HEK293 (cell line): ENCODE data around the gene CDK8.
A peak's percentile ranks its signal among the peaks of the same experiment; 100 is the strongest.

Experiments used
- CTCF ChIA-PET: fragments of 350-600 bp; formaldehyde crosslinking; extraction: SDS; loops from one replicate; lab custom pipeline; 2021; ENCODE audit warnings: antibody characterized with exemption; lab: Yijun Ruan, JAX
- POLR2A ChIA-PET: fragments of 300-600 bp; formaldehyde crosslinking; extraction: SDS; loops from one replicate; lab custom pipeline; 2020; ENCODE audit warnings: antibody characterized with exemption, inconsistent platforms; lab: Yijun Ruan, JAX
- H3K27ac ChIP-seq: fragments of 200-500 bp; sonication (Bioruptor generic); 2 replicates; pipeline ENCODE4 v1.5.1; 2014; ENCODE audit warnings: low read depth, low read length, control low read depth, inconsistent platforms; ENCODE audit errors: extremely low read depth
- H3K36me3 ChIP-seq, 2 experiments: fragments of 200-500 bp in 1 of 2; sonication (Bioruptor generic) in 1 of 2; 1 replicate in 1 of 2; 2 replicates in 1 of 2; pipeline ENCODE4 v1.5.1; 2014 to 2017; ENCODE audit warnings: inconsistent platforms in 2 of 2, low read length in 2 of 2; ENCODE audit not compliant: control insufficient read depth in 2 of 2, insufficient read depth in 1 of 2
- H3K4me1 ChIP-seq: fragments of 200-500 bp; sonication (Bioruptor generic); 2 replicates; pipeline ENCODE4 v1.5.1; 2014; ENCODE audit warnings: mild to moderate bottlenecking, low read length, inconsistent platforms; ENCODE audit not compliant: control insufficient read depth, insufficient read depth
- H3K4me3 ChIP-seq: 2 replicates; pipeline ENCODE4 v1.5.1; 2011; ENCODE audit warnings: low read depth, mild to moderate bottlenecking, control low read depth, low read length, moderate library complexity
- H3K9me3 ChIP-seq: fragments of 200-500 bp; sonication (Bioruptor generic); 2 replicates; pipeline ENCODE4 v1.5.1; 2014; ENCODE audit warnings: low read depth, low read length, inconsistent platforms; ENCODE audit not compliant: control insufficient read depth, insufficient read depth
- FEZF1 ChIP-seq: fragments of 450-650 bp; formaldehyde crosslinking; IDR thresholded peaks from 2 replicates; pipeline ENCODE4 v1.5.1; 2016; ENCODE audit warnings: missing biosample characterization, missing genetic modification characterization
- HOXA7 ChIP-seq: sonication (generic); formaldehyde crosslinking; IDR thresholded peaks from 2 replicates; pipeline ENCODE4 v1.8.1; 2022; ENCODE audit warnings: missing genetic modification reagents, borderline replicate concordance
- KLF8 ChIP-seq: fragments of 450-650 bp; formaldehyde crosslinking; IDR thresholded peaks from 2 replicates; pipeline ENCODE4 v1.5.1; 2016; ENCODE audit warnings: missing biosample characterization, missing genetic modification characterization
- PRDM1 ChIP-seq: fragments of 450-650 bp; formaldehyde crosslinking; IDR thresholded peaks from 2 replicates; pipeline ENCODE4; 2016; ENCODE audit warnings: missing biosample characterization, missing genetic modification characterization
- ZNF146 ChIP-seq: fragments of 450-650 bp; formaldehyde crosslinking; IDR thresholded peaks from 2 replicates; pipeline ENCODE4 v1.5.1; 2016; ENCODE audit warnings: missing biosample characterization, missing genetic modification characterization
- ZNF184 ChIP-seq: fragments of 450-650 bp; IDR thresholded peaks from 2 replicates; pipeline ENCODE4 v1.5.1; 2018; ENCODE audit warnings: missing biosample characterization, mild to moderate bottlenecking, missing genetic modification characterization
- ZNF23 ChIP-seq: fragments of 450-650 bp; formaldehyde crosslinking; IDR thresholded peaks from 2 replicates; pipeline ENCODE4 v1.5.1; 2016; ENCODE audit warnings: missing biosample characterization, missing genetic modification characterization, borderline replicate concordance
- ZNF266 ChIP-seq: fragments of 450-650 bp; formaldehyde crosslinking; IDR thresholded peaks from 2 replicates; pipeline ENCODE4 v1.5.1; 2016; ENCODE audit warnings: missing biosample characterization, missing genetic modification characterization, low read depth
- ZNF274 ChIP-seq, 2 experiments: fragments of 200-500 bp in 1 of 2; fragments of 450-650 bp in 1 of 2; sonication (Bioruptor generic) in 1 of 2; formaldehyde crosslinking in 1 of 2; IDR thresholded peaks; 2 replicates each; pipeline versions ENCODE4 v1.5.1 to v1.6.1; 2014 to 2016; ENCODE audit warnings: borderline replicate concordance in 1 of 2, inconsistent platforms in 1 of 2, low read length in 1 of 2, missing biosample characterization in 1 of 2, missing genetic modification characterization in 1 of 2
- ZNF292 ChIP-seq: fragments of 450-650 bp; formaldehyde crosslinking; IDR thresholded peaks from 2 replicates; pipeline ENCODE4 v1.5.1; 2016; ENCODE audit warnings: low read depth, missing biosample characterization, missing genetic modification characterization, borderline replicate concordance
- ZNF324 ChIP-seq: fragments of 450-650 bp; formaldehyde crosslinking; IDR thresholded peaks from 2 replicates; pipeline ENCODE4 v1.5.1; 2016; ENCODE audit warnings: missing biosample characterization, missing genetic modification characterization
- ZNF335 ChIP-seq: fragments of 450-650 bp; formaldehyde crosslinking; conservative IDR thresholded peaks from 2 replicates; pipeline ENCODE4 v1.5.1; 2016; ENCODE audit warnings: missing biosample characterization, missing genetic modification characterization
- ZNF37A ChIP-seq: fragments of 450-650 bp; IDR thresholded peaks from 2 replicates; pipeline ENCODE4 v1.5.1; 2018; ENCODE audit warnings: missing biosample characterization, missing genetic modification characterization
- ZNF426 ChIP-seq: fragments of 450-650 bp; formaldehyde crosslinking; IDR thresholded peaks from 2 replicates; pipeline ENCODE4 v1.5.1; 2017; ENCODE audit warnings: missing biosample characterization, missing genetic modification characterization, mild to moderate bottlenecking, inconsistent platforms, moderate library complexity
- ZNF473 ChIP-seq: fragments of 450-650 bp; formaldehyde crosslinking; IDR thresholded peaks from 2 replicates; pipeline ENCODE4 v1.5.1; 2017; ENCODE audit warnings: missing biosample characterization, missing genetic modification characterization
- ZNF600 ChIP-seq: fragments of 450-650 bp; formaldehyde crosslinking; IDR thresholded peaks from 2 replicates; pipeline ENCODE4 v1.5.1; 2016; ENCODE audit warnings: missing biosample characterization, missing genetic modification characterization
- ZNF629 ChIP-seq: fragments of 450-650 bp; formaldehyde crosslinking; IDR thresholded peaks from 2 replicates; pipeline ENCODE4 v1.5.1; 2017; ENCODE audit warnings: missing biosample characterization, missing genetic modification characterization
- ZNF658 ChIP-seq: fragments of 450-650 bp; formaldehyde crosslinking; IDR thresholded peaks from 2 replicates; pipeline ENCODE4; 2016; ENCODE audit warnings: missing biosample characterization, missing genetic modification characterization
- ZNF76 ChIP-seq: fragments of 450-650 bp; formaldehyde crosslinking; IDR thresholded peaks from 2 replicates; pipeline ENCODE4; 2016; ENCODE audit warnings: low read depth, missing biosample characterization, missing genetic modification characterization, borderline replicate concordance
- ZSCAN23 ChIP-seq: fragments of 450-650 bp; formaldehyde crosslinking; IDR thresholded peaks from 2 replicates; pipeline ENCODE4 v1.5.1; 2016; ENCODE audit warnings: missing biosample characterization, missing genetic modification characterization
- TF ChIP-seq, protein P1 (sequence below): fragments of 450-650 bp; formaldehyde crosslinking; IDR thresholded peaks from 2 replicates; pipeline ENCODE4 v1.5.1; 2016; ENCODE audit warnings: missing biosample characterization, missing genetic modification characterization, low read depth
- TF ChIP-seq, protein P2 (sequence below): fragments of 450-650 bp; formaldehyde crosslinking; IDR thresholded peaks from 2 replicates; pipeline ENCODE4 v1.5.1; 2017; ENCODE audit warnings: missing biosample characterization, mild to moderate bottlenecking, missing genetic modification characterization, moderate library complexity
- TF ChIP-seq, protein P3 (sequence below): fragments of 450-650 bp; formaldehyde crosslinking; IDR thresholded peaks from 2 replicates; pipeline ENCODE4 v1.5.0; 2017; ENCODE audit warnings: missing biosample characterization, missing genetic modification characterization, borderline replicate concordance
- TF ChIP-seq, protein P4 (sequence below): fragments of 450-650 bp; formaldehyde crosslinking; IDR thresholded peaks from 2 replicates; pipeline ENCODE4 v1.5.1; 2016; ENCODE audit warnings: missing biosample characterization, missing genetic modification characterization

Gene CDK8

DNA sequence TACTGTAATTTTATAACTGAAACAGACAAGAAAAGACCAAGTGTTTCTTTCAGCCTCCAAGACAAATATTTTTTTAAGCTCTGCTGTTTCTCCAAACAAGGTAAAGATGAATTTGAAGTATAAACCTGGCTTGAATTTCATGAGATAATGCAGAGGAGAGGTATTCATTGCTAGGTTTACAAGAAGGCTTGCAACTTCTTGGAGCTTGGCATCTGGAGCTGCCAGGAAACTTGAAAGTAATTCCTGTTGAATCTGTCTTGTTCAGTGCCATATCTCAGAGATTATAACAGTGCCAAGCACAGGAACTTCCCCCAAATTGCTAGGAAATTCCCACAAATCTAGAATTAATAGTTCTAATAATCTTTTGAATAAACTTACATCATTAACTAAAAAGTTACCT, 70.9 kb downstream of the CDK8 start:
- POLR2A ChIA-PET: no interaction called here
- H3K9me3 ChIP-seq: no peaks in the 10 kb centered on the region
- peaks cover 13% of the 10 kb centered on the region for H3K4me1 ChIP-seq
- CTCF ChIA-PET: interaction anchor here (0.6 kb wide), 1 partner anchor 164 kb away, joined by 3 read pairs; no protein-coding TSS in a partner anchor
- TF ChIP-seq FEZF1 (tag by site-specific recombination): peak; percentile 26; the same call in 1 of the 2 replicates
- no peak for TF ChIP-seq ZNF274 (IDR thresholded peaks at IDR 0.05; ENCODE audit: low read length)
- no peak for TF ChIP-seq ZNF274 (tag by site-specific recombination; IDR thresholded peaks at IDR 0.05; ENCODE audit: borderline replicate concordance)
- TF ChIP-seq, all 188 proteins: peak for 1
- Histone ChIP-seq H3K36me3 (no peaks in the 10 kb centered on the region), H3K4me3 (no peak overlapping the region), H3K27ac (no peak overlapping the region)

DNA sequence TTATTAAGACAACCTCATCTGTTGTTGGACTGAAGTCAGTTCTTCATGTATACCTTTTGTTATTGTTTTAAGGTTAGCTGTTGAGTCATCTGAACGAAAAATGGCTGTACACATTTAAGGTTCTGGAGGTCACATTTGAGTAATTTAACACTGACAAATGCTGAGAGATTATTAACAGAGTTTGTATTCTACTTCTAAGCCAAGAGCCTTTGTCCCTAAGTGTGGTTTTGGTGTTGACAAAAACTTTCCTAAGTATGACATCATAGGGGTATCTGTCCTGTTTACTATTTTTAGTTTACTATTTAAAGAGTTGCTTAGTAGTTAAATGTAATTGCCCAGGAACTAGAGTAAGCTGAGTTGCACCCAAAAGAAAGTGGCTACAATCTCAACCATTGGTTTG, 71.9 kb downstream of the CDK8 start:
- POLR2A ChIA-PET: no interaction called here
- 0 out of 2 replicates have a peak, but pooled peaks have one; percentile 32 for TF ChIP-seq ZNF629 (tag by site-specific recombination)
- TF ChIP-seq PRDM1 (tag by site-specific recombination): no peak
- TF ChIP-seq, protein P1, sequence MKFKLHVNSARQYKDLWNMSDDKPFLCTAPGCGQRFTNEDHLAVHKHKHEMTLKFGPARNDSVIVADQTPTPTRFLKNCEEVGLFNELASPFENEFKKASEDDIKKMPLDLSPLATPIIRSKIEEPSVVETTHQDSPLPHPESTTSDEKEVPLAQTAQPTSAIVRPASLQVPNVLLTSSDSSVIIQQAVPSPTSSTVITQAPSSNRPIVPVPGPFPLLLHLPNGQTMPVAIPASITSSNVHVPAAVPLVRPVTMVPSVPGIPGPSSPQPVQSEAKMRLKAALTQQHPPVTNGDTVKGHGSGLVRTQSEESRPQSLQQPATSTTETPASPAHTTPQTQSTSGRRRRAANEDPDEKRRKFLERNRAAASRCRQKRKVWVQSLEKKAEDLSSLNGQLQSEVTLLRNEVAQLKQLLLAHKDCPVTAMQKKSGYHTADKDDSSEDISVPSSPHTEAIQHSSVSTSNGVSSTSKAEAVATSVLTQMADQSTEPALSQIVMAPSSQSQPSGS (tag by site-specific recombination): peak; percentile 48
- TF ChIP-seq ZNF335 (tag by site-specific recombination): no peak

DNA sequence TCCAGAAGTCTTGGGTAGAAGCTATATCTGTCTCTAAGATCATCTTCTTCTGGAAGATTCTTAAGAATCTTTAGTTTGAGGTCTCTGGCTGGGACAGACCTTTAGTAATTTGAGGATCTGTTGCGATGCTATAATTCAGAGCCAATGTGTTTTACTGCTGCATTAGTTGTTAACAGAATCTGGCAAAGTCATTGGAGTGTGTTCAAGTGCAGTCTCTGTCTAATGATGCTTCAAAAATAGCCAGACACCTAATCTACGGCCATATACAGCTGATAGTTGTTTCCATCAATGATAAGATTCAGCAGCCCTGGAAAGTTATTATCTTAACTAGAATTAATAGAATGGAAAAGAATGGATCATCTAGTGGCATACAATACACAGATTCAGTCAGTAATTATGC, 72.6 kb downstream of the CDK8 start:
- no peaks in the 10 kb centered on the region for H3K9me3 ChIP-seq
- peaks cover 13% of the 10 kb centered on the region for H3K4me1 ChIP-seq
- no peaks in the 10 kb centered on the region for H3K36me3 ChIP-seq
- ChIA-PET POLR2A (no interaction called here), CTCF (interaction anchor here (0.6 kb wide), 1 partner anchor 12 kb away, joined by 3 read pairs; no protein-coding TSS in a partner anchor)
- H3K27ac ChIP-seq: no peak overlapping the region
- no peak overlapping the region for H3K4me3 ChIP-seq
- TF ChIP-seq, protein P1 (tag by site-specific recombination): no peak
- no peak for TF ChIP-seq ZNF184 (tag by site-specific recombination)
- no peak for TF ChIP-seq ZNF473 (tag by site-specific recombination)
- TF ChIP-seq ZNF600 (tag by site-specific recombination): no peak
- no peak for TF ChIP-seq HOXA7 (CRISPR knock-in tag)
- TF ChIP-seq ZNF146: no peak
- no peak for TF ChIP-seq ZNF426
- no peak for TF ChIP-seq KLF8 (tag by site-specific recombination)
- TF ChIP-seq, protein P2, sequence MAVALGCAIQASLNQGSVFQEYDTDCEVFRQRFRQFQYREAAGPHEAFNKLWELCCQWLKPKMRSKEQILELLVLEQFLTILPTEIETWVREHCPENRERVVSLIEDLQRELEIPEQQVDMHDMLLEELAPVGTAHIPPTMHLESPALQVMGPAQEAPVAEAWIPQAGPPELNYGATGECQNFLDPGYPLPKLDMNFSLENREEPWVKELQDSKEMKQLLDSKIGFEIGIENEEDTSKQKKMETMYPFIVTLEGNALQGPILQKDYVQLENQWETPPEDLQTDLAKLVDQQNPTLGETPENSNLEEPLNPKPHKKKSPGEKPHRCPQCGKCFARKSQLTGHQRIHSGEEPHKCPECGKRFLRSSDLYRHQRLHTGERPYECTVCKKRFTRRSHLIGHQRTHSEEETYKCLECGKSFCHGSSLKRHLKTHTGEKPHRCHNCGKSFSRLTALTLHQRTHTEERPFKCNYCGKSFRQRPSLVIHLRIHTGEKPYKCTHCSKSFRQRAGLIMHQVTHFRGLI: no peak
- TF ChIP-seq ZNF23: no peak
- TF ChIP-seq ZNF37A (tag by site-specific recombination): no peak
- TF ChIP-seq, protein P3, sequence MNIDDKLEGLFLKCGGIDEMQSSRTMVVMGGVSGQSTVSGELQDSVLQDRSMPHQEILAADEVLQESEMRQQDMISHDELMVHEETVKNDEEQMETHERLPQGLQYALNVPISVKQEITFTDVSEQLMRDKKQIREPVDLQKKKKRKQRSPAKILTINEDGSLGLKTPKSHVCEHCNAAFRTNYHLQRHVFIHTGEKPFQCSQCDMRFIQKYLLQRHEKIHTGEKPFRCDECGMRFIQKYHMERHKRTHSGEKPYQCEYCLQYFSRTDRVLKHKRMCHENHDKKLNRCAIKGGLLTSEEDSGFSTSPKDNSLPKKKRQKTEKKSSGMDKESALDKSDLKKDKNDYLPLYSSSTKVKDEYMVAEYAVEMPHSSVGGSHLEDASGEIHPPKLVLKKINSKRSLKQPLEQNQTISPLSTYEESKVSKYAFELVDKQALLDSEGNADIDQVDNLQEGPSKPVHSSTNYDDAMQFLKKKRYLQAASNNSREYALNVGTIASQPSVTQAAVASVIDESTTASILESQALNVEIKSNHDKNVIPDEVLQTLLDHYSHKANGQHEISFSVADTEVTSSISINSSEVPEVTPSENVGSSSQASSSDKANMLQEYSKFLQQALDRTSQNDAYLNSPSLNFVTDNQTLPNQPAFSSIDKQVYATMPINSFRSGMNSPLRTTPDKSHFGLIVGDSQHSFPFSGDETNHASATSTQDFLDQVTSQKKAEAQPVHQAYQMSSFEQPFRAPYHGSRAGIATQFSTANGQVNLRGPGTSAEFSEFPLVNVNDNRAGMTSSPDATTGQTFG (tag by site-specific recombination): no peak
- TF ChIP-seq ZNF76 (tag by site-specific recombination): no peak
- TF ChIP-seq ZSCAN23 (tag by site-specific recombination): no peak
- no peak for TF ChIP-seq ZNF292 (tag by site-specific recombination)
- TF ChIP-seq, protein P4, sequence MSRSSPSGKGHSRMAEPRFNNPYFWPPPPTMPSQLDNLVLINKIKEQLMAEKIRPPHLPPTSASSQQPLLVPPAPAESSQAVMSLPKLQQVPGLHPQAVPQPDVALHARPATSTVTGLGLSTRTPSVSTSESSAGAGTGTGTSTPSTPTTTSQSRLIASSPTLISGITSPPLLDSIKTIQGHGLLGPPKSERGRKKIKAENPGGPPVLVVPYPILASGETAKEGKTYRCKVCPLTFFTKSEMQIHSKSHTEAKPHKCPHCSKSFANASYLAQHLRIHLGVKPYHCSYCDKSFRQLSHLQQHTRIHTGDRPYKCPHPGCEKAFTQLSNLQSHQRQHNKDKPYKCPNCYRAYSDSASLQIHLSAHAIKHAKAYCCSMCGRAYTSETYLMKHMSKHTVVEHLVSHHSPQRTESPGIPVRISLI (tag by site-specific recombination): no peak
- no peak for TF ChIP-seq ZNF324 (tag by site-specific recombination)
- no peak for TF ChIP-seq ZNF266 (tag by site-specific recombination)
- no peak for TF ChIP-seq ZNF658 (tag by site-specific recombination)

More for the DNA sequence above, 71.9 kb downstream of the CDK8 start:
- Histone ChIP-seq H3K27ac (no peak overlapping the region), H3K4me1 (peaks cover 13% of the 10 kb centered on the region), H3K36me3 (no peaks in the 10 kb centered on the region), H3K4me3 (no peak overlapping the region), H3K9me3 (no peaks in the 10 kb centered on the region)
- CTCF ChIA-PET: no interaction called here
